ENCODE measurements around the gene RAX2. TPM values are rescaled to one million over a fixed set of nuclear protein-coding genes. Genes with fewer than 3 reads are reported as not detected.
A peak's percentile ranks its signal among the peaks of the same experiment; 100 is the strongest.

RAX2 gene
- total and polyA plus RNA-seq, 2 of the 13 experiments (the other 11 are each of a cell fraction or from before 2014, with no cell fraction given) = not detected

DNA sequence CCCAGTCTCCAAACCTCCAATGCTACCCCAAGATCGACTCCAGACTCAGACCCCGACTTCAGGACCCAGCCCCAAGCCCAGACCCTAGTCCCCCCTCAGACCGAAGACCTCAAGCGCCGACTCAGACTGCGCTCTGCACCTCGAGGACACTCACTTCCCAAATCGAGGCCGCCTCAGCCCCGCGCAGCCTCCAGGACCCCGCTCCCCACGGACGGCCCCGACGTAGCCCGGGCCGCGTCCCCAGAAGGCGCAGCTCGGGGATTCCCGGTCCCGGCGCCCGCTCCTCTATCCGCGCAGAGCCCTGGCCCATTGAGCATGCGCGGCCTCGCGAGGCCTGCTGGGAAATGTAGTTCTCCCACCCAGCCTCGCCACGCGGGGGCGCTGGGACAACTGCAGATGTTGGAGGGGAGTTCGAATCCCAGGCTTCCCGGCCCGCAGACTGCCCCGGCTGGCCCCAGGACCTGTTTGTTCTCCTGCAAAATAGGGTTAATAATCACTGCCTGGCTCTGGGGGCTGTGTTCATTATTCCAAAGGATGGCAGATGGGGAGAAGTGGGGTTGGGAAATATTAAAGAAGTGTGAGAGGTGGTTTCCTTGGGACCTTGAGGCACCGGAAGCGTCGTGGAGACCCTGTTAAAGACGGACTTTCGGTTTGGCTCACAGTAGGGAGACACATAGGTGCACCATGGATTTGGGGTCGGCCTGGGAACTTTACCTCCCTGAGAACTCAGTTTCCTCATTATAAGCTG is 10.5 kb downstream of the RAX2 start, which contains the start of gene APBA3 (continued):
- TF ChIP-seq ZNF839 (CRISPR knock-in tag; IDR thresholded peaks at IDR 0.05; ENCODE audit: borderline replicate concordance) (0 out of 2 replicates have a peak, but pooled peaks have one; percentile 69), ZSCAN22 (CRISPR knock-in tag; IDR thresholded peaks at IDR 0.05) (no peak), CHD4 (IDR thresholded peaks at IDR 0.05; ENCODE audit: borderline replicate concordance, low read length) (peak; percentile 93), SP1 (IDR thresholded peaks at IDR 0.05) (no peak), SP1 (CRISPR knock-in tag; IDR thresholded peaks at IDR 0.05) (0 out of 2 replicates have a peak, but pooled peaks have one; percentile 17), ZNF296 (CRISPR knock-in tag; conservative IDR thresholded peaks at IDR 0.05) (no peak), TCF12 (IDR thresholded peaks at IDR 0.05) (no peak), TCF12 (CRISPR knock-in tag; IDR thresholded peaks at IDR 0.05) (no peak), RFX1 (IDR thresholded peaks at IDR 0.05) (no peak), NFE2 (CRISPR knock-in tag; IDR thresholded peaks at IDR 0.05) (no peak), ZNF274 (CRISPR knock-in tag; IDR thresholded peaks at IDR 0.05) (peak; percentile 65; the same call in 1 of the 2 replicates), RAD51 (IDR thresholded peaks at IDR 0.05; ENCODE audit: borderline replicate concordance) (no peak), SP2 (CRISPR knock-in tag; IDR thresholded peaks at IDR 0.05) (no peak), NCOA2 (CRISPR knock-in tag; IDR thresholded peaks at IDR 0.05) (peak; percentile 43), DPF2 (CRISPR knock-in tag; IDR thresholded peaks at IDR 0.05; ENCODE audit: borderline replicate concordance, low read depth) (no peak), MEIS1 (CRISPR knock-in tag; IDR thresholded peaks at IDR 0.05; ENCODE audit: borderline replicate concordance) (peak; percentile 30; the same call in 1 of the 2 replicates), SNAI1 (CRISPR knock-in tag; IDR thresholded peaks at IDR 0.05; ENCODE audit: borderline replicate concordance) (no peak; the same call in 1 of the 2 replicates), AKAP8 (CRISPR knock-in tag; IDR thresholded peaks at IDR 0.05) (no peak), ZNF879 (CRISPR knock-in tag; IDR thresholded peaks at IDR 0.05) (0 out of 2 replicates have a peak, but pooled peaks have one; percentile 45)
- TF ChIP-seq, protein P1, sequence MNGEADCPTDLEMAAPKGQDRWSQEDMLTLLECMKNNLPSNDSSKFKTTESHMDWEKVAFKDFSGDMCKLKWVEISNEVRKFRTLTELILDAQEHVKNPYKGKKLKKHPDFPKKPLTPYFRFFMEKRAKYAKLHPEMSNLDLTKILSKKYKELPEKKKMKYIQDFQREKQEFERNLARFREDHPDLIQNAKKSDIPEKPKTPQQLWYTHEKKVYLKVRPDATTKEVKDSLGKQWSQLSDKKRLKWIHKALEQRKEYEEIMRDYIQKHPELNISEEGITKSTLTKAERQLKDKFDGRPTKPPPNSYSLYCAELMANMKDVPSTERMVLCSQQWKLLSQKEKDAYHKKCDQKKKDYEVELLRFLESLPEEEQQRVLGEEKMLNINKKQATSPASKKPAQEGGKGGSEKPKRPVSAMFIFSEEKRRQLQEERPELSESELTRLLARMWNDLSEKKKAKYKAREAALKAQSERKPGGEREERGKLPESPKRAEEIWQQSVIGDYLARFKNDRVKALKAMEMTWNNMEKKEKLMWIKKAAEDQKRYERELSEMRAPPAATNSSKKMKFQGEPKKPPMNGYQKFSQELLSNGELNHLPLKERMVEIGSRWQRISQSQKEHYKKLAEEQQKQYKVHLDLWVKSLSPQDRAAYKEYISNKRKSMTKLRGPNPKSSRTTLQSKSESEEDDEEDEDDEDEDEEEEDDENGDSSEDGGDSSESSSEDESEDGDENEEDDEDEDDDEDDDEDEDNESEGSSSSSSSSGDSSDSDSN (CRISPR knock-in tag; IDR thresholded peaks at IDR 0.05) = peak; percentile 49
- TF ChIP-seq, protein P2, sequence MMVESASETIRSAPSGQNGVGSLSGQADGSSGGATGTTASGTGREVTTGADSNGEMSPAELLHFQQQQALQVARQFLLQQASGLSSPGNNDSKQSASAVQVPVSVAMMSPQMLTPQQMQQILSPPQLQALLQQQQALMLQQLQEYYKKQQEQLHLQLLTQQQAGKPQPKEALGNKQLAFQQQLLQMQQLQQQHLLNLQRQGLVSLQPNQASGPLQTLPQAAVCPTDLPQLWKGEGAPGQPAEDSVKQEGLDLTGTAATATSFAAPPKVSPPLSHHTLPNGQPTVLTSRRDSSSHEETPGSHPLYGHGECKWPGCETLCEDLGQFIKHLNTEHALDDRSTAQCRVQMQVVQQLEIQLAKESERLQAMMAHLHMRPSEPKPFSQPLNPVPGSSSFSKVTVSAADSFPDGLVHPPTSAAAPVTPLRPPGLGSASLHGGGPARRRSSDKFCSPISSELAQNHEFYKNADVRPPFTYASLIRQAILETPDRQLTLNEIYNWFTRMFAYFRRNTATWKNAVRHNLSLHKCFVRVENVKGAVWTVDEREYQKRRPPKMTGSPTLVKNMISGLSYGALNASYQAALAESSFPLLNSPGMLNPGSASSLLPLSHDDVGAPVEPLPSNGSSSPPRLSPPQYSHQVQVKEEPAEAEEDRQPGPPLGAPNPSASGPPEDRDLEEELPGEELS (CRISPR knock-in tag; IDR thresholded peaks at IDR 0.05) = peak; percentile 53; the same call in 1 of the 2 replicates
- TF ChIP-seq, protein P3, sequence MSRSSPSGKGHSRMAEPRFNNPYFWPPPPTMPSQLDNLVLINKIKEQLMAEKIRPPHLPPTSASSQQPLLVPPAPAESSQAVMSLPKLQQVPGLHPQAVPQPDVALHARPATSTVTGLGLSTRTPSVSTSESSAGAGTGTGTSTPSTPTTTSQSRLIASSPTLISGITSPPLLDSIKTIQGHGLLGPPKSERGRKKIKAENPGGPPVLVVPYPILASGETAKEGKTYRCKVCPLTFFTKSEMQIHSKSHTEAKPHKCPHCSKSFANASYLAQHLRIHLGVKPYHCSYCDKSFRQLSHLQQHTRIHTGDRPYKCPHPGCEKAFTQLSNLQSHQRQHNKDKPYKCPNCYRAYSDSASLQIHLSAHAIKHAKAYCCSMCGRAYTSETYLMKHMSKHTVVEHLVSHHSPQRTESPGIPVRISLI (CRISPR knock-in tag; IDR thresholded peaks at IDR 0.05; ENCODE audit: borderline replicate concordance) = no peak
- TF ChIP-seq, protein P4, sequence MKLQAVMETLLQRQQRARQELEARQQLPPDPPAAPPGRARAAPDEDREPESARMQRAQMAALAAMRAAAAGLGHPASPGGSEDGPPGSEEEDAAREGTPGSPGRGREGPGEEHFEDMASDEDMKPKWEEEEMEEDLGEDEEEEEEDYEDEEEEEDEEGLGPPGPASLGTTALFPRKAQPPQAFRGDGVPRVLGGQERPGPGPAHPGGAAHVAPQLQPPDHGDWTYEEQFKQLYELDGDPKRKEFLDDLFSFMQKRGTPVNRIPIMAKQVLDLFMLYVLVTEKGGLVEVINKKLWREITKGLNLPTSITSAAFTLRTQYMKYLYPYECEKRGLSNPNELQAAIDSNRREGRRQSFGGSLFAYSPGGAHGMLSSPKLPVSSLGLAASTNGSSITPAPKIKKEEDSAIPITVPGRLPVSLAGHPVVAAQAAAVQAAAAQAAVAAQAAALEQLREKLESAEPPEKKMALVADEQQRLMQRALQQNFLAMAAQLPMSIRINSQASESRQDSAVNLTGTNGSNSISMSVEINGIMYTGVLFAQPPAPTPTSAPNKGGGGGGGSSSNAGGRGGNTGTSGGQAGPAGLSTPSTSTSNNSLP (IDR thresholded peaks at IDR 0.05; ENCODE audit: low read depth, low read length) = peak; percentile 67; the same call in 1 of the 2 replicates
- TF ChIP-seq, protein P5, sequence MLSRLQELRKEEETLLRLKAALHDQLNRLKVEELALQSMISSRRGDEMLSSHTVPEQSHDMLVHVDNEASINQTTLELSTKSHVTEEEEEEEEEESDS (CRISPR knock-in tag; IDR thresholded peaks at IDR 0.05; ENCODE audit: borderline replicate concordance) = no peak
